ENCODE results near the gene NWD2. TPM values are rescaled to one million over a fixed set of nuclear protein-coding genes. Genes with fewer than 3 reads are reported as not detected.

The NWD2 gene
- total RNA-seq, 4 donors from 2014 or later = 0.27 to 2.2 (median 0.48) TPM

DNA sequence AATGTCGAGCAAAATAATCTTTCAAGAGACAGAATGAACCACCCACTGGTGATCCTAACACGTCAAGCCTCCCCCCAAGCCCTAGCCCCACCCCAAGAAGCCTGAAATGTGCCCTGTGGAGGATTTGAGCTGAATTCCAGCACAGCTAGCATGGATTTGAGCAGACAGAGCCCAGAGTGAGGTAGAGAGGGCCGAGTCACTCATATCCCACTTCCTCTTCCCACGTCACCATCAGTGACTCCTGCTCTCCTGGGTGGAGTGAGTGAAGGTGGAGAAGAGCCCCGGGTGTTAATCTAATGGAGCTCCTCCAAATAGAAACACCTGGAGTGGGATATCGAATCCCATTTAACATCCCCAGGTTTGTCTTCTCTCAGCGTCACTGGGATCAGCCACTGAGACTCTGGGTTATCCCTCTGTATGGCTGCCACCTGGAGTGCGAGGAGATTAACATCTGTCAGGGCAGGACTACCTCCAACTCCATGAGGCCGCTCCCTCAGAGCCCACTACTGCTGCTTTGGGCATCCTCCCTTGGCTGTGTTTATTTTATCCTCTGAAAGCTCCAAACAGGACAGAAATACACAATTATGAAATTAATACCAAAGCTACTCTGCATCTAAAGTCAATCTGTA, 136.6 kb downstream of the NWD2 start:
- H3K27ac ChIP-seq = no peak overlapping the region
- no peak overlapping the region for H3K4me3 ChIP-seq (replicated peaks in 1 of 3)
- H3K4me1 ChIP-seq = no peaks in the 10 kb centered on the region
- intact Hi-C loops (cut with DNase I) = no loop called here
- TF ChIP-seq CTCF (IDR thresholded peaks at IDR 0.05) (no peak), POLR2A (IDR thresholded peaks at IDR 0.05) (no peak)
- H3K36me3 ChIP-seq = no peaks in the 10 kb centered on the region
- no peaks in the 10 kb centered on the region for H3K27me3 ChIP-seq
- no peaks in the 10 kb centered on the region for H3K9me3 ChIP-seq
- DNase-seq = no peak
- WGBS, 2 donors = 60 to 64% methylated on average over 9 of the region's 9 CpGs

DNA sequence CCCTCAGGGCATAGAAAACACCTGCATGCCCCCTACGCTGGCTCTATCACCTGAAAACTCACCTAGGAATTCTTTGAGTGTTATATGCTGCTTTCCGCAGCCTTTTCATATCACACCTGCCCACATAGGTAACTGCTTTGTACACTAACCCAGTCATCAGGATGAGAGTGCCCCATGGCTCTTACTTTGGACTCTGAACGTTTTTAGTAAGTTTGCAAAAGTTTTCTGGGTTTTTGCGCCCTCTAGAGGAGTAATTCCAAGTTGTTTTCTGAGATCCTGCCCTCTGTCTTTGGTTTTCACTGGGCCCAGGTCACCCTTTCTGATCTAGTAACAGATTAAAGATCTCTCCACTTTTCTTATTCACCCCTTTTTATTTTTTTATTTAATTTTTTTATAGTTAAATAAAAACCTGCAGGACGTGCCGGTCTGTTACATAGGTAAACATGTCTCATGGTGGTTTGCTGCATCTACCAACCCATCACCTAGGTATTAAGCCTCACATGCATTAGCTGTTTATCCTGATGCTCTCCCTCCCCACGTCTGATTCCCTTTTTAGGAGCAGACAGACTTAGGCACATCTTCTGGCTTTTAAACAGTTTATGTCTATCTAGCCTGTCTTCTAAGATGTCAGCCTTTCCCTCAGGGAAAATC, 139.2 kb downstream of the NWD2 start:
- DNase-seq = no peak
- no peaks in the 10 kb centered on the region for H3K9me3 ChIP-seq
- 28 to 32% methylated on average over 7 of the region's 7 CpGs for WGBS, 2 donors
- no peaks in the 10 kb centered on the region for H3K36me3 ChIP-seq
- H3K27me3 ChIP-seq = no peaks in the 10 kb centered on the region
- H3K4me1 ChIP-seq = no peaks in the 10 kb centered on the region
- intact Hi-C loops (cut with DNase I) = no loop called here
- no peak overlapping the region for H3K4me3 ChIP-seq (replicated peaks in 1 of 3)
- TF ChIP-seq POLR2A (IDR thresholded peaks at IDR 0.05) (no peak), CTCF (IDR thresholded peaks at IDR 0.05) (peak; percentile 19 to 65 (median 45))
- no peak overlapping the region for H3K27ac ChIP-seq

DNA sequence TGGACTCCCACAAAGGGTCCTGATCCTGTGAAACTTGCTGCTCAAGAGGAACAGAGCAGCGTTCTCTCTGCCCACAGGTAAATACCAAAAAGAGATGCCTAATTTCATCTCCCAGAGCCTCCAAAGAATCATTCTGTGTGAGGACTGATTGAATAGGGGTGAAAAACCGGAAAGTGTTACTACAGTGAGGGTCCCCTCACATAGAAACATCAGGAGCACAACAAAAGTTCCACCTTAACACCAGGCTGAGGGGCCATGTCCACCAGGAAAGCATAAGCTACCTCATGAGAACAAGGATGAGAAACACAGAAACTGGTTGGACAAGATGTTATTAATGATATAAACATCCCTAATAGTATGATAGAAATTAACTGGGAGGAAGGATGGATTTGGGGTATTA, 140.9 kb downstream of the NWD2 start:
- no peak overlapping the region for H3K27ac ChIP-seq
- WGBS, 2 donors = 75 to 86% methylated on average over 2 of the region's 2 CpGs
- H3K4me1 ChIP-seq = no peaks in the 10 kb centered on the region
- no peaks in the 10 kb centered on the region for H3K9me3 ChIP-seq
- H3K4me3 ChIP-seq (replicated peaks in 1 of 3) = no peak overlapping the region
- no peaks in the 10 kb centered on the region for H3K36me3 ChIP-seq
- H3K27me3 ChIP-seq = no peaks in the 10 kb centered on the region
- TF ChIP-seq CTCF (IDR thresholded peaks at IDR 0.05) (no peak), POLR2A (IDR thresholded peaks at IDR 0.05) (no peak)
- DNase-seq = no peak
- intact Hi-C loops (cut with DNase I) = no loop called here

DNA sequence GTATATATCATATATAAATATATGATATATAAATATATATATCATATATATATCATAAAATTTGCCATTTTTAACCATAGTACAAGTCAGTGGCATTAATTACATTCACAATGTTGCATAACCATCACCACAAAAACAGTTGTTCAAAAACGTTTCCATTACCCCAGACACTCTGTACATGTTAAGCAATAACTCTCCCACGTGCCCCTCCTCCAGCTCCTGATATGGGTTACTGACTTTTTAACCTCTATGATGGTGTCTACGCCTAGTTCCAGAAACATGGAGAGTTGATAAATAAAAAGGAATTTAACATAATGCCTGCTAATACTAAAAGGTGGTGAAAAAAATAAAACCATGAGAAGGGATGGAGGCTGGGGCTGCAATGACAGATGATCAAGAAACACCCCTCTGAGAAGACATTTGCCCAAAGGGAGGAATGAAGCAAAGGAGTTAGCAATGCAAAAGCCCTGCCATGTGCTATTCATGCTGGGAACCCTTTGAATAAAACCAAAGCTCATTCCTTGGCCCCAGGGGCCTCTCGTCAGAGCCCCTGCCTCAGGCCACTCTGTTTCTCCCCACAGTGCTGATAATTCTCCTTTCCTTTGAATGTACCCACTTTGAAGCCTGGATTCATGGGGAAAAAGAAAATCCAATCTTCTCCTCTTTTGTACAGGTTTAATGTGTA, 144.3 kb downstream of the NWD2 start:
- TF ChIP-seq POLR2A (IDR thresholded peaks at IDR 0.05) = no peak
- no peak for TF ChIP-seq CTCF (IDR thresholded peaks at IDR 0.05)

GRCh38 chr4:37389366-37389765, 144.8 kb downstream of the NWD2 start:
- Histone ChIP-seq H3K27me3 (no peaks in the 10 kb centered on the region), H3K9me3 (no peaks in the 10 kb centered on the region), H3K36me3 (no peaks in the 10 kb centered on the region), H3K4me3 (replicated peaks in 1 of 3) (no peak overlapping the region), H3K4me1 (peaks cover 5 to 10% of the 10 kb centered on the region in 2 donors), H3K27ac (no peak overlapping the region)
- 72 to 76% methylated on average over 7 of the region's 7 CpGs for WGBS, 2 donors
- TF ChIP-seq CTCF (IDR thresholded peaks at IDR 0.05) = no peak
- no peak for TF ChIP-seq POLR2A (IDR thresholded peaks at IDR 0.05)
- DNase-seq = no peak
- intact Hi-C loops (cut with DNase I) = no loop called here

More for the DNA sequence above, 144.3 kb downstream of the NWD2 start:
- H3K27ac ChIP-seq = no peak overlapping the region
- no peaks in the 10 kb centered on the region for H3K9me3 ChIP-seq
- no peak for DNase-seq
- no peaks in the 10 kb centered on the region for H3K36me3 ChIP-seq
- 62 to 76% methylated on average over 4 of the region's 4 CpGs for WGBS, 2 donors
- peaks cover 5 to 10% of the 10 kb centered on the region in 2 donors for H3K4me1 ChIP-seq
- H3K27me3 ChIP-seq = no peaks in the 10 kb centered on the region
- intact Hi-C loops (cut with DNase I) = no loop called here
- no peak overlapping the region for H3K4me3 ChIP-seq (replicated peaks in 1 of 3)
